PFSK-1 (cell line): ENCODE measurements around the gene PCED1B.

Source experiments
- POLR2AphosphoS5 ChIP-seq: IDR thresholded peaks from 2 replicates; pipeline ENCODE4 v1.6.1; 2012; ENCODE audit warnings: low read depth, mild to moderate bottlenecking, control low read depth, low read length, moderate library complexity
- TAF1 ChIP-seq: IDR thresholded peaks from 2 replicates; pipeline ENCODE4 v1.6.1; 2012; ENCODE audit warnings: low read length, control low read depth, borderline replicate concordance; ENCODE audit not compliant: insufficient read depth
- TF ChIP-seq, protein P1 (sequence below), 2 experiments: IDR thresholded peaks; 2 replicates each; pipeline versions ENCODE4 v1.6.1 to v1.8.0; 2011 to 2012; ENCODE audit warnings: low read depth in 2 of 2, low read length in 2 of 2, control low read depth in 1 of 2, inconsistent platforms in 1 of 2, mild to moderate bottlenecking in 1 of 2, moderate library complexity in 1 of 2; ENCODE audit not compliant: insufficient read depth in 1 of 2

DNA sequence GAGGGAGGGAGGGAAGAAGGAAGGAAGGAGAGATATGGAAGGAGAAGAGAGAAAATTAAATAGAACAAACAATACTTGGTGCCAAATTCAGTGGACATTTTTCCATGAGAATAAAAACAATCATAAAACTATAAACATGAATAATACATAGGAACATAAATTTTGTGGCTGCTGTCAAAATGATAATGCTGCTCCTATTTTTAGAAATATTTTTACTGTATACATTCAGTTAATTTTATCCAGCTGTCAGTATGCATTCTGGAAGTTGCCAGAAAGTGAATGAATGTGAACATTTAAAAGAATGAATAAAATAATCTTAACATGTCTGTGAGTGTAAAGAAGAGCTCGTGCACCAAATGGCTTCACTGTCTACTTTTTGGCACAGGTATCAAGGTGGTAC, 13.9 kb upstream of the PCED1B start:
- no peak for TF ChIP-seq POLR2AphosphoS5
- TF ChIP-seq TAF1, result no peak
- TF ChIP-seq, protein P1, sequence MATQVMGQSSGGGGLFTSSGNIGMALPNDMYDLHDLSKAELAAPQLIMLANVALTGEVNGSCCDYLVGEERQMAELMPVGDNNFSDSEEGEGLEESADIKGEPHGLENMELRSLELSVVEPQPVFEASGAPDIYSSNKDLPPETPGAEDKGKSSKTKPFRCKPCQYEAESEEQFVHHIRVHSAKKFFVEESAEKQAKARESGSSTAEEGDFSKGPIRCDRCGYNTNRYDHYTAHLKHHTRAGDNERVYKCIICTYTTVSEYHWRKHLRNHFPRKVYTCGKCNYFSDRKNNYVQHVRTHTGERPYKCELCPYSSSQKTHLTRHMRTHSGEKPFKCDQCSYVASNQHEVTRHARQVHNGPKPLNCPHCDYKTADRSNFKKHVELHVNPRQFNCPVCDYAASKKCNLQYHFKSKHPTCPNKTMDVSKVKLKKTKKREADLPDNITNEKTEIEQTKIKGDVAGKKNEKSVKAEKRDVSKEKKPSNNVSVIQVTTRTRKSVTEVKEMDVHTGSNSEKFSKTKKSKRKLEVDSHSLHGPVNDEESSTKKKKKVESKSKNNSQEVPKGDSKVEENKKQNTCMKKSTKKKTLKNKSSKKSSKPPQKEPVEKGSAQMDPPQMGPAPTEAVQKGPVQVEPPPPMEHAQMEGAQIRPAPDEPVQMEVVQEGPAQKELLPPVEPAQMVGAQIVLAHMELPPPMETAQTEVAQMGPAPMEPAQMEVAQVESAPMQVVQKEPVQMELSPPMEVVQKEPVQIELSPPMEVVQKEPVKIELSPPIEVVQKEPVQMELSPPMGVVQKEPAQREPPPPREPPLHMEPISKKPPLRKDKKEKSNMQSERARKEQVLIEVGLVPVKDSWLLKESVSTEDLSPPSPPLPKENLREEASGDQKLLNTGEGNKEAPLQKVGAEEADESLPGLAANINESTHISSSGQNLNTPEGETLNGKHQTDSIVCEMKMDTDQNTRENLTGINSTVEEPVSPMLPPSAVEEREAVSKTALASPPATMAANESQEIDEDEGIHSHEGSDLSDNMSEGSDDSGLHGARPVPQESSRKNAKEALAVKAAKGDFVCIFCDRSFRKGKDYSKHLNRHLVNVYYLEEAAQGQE (IDR thresholded peaks at IDR 0.05; ENCODE audit: insufficient read depth in 1 of 2, low read depth in 2 of 2, low read length in 2 of 2), result no peak
